NT2/D1 (cell line): ENCODE results near the gene SLC8B1.

Source experiments
- SUZ12 ChIP-seq: IDR thresholded peaks from 2 replicates; pipeline ENCODE4 v1.6.1; 2011; ENCODE audit not compliant: insufficient read length, insufficient read depth; ENCODE audit errors: extremely low read depth
- YY1 ChIP-seq: IDR thresholded peaks from 2 replicates; pipeline ENCODE4 v1.6.1; 2011; ENCODE audit not compliant: insufficient read length, insufficient read depth

DNA sequence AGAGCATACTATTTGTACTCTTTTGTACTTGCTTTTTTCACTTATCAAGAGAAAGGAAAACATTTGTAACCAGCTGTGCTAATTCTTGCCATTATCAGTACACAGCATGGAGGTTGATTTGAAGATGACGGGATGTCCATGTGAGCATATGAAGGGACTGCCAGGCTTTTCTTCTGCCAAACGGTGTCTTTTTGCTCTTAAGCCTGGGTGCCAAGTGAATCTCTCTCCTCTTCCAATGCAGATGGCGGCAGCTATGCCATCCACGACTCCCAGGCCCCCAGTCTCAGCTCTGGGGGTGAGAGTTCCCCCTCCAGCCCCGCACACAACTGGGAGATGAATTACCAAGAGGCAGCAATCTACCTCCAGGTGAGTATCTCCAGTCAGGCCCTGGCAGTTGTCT is 74.8 kb downstream of the SLC8B1 start:
- TF ChIP-seq YY1 (no peak), SUZ12 (no peak)
